Stomach (tissue), 4 donors: ENCODE results near the gene SAMD14.

ENCODE experiments used
- EP300 ChIP-seq: sonication (generic); formaldehyde crosslinking; IDR thresholded peaks from one replicate; pipeline ENCODE4 v1.6.1; 2017; ENCODE audit warnings: antibody characterized with exemption
- TF ChIP-seq, protein P1 (sequence below), 7 experiments: fragments of 450-650 bp in 4 of 7; fragments of 200-600 bp in 3 of 7; sonication (generic) in 3 of 7; IDR thresholded peaks; one replicate each; pipeline ENCODE4 v1.5.1; 2016 to 2019; ENCODE audit warnings: antibody characterized with exemption in 7 of 7, control low read depth in 2 of 7, mild to moderate bottlenecking in 1 of 7

DNA sequence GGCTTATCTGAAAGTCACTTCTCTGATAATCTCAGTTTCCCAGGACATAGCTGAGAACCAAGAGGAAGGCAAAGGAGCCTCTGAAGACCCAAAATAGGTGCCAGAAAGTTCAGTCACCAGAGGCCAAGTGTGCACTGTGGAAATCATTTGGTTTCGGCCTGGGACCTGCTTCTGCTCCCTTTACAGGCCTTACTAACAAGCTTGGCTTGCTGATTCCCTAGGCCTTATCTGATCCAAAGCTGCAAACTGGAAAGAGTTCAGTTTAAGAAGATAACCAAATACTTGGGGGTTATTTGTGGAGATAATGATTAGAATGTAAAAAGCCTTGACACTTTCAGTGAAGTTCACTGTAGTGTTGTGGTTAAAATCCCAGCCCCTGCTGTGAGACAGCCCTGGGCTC lies 57.0 kb downstream of the SAMD14 start:
- TF ChIP-seq EP300, result no peak
- TF ChIP-seq, protein P1, sequence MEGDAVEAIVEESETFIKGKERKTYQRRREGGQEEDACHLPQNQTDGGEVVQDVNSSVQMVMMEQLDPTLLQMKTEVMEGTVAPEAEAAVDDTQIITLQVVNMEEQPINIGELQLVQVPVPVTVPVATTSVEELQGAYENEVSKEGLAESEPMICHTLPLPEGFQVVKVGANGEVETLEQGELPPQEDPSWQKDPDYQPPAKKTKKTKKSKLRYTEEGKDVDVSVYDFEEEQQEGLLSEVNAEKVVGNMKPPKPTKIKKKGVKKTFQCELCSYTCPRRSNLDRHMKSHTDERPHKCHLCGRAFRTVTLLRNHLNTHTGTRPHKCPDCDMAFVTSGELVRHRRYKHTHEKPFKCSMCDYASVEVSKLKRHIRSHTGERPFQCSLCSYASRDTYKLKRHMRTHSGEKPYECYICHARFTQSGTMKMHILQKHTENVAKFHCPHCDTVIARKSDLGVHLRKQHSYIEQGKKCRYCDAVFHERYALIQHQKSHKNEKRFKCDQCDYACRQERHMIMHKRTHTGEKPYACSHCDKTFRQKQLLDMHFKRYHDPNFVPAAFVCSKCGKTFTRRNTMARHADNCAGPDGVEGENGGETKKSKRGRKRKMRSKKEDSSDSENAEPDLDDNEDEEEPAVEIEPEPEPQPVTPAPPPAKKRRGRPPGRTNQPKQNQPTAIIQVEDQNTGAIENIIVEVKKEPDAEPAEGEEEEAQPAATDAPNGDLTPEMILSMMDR (IDR thresholded peaks at IDR 0.05), result no peak
